ENCODE data around the gene CELSR1.

CELSR1 gene

GRCh38 chr22:46574993-46575910, 37.8 kb upstream of the CELSR1 start:
- Histone ChIP-seq H3K9ac (no peak overlapping the region), H2AFZ (ENCODE audit: low read depth) (no peak overlapping the region)

GRCh38 chr22:46574438-46574992, 37.1 kb upstream of the CELSR1 start:
- no peak overlapping the region for H3K4me2 ChIP-seq
- H2AFZ ChIP-seq (ENCODE audit: low read depth): no peak overlapping the region
- H3K9ac ChIP-seq: no peak overlapping the region
- H3K4me1 ChIP-seq (ENCODE audit: low read depth, poor library complexity, severe bottlenecking): peaks cover 10% of the 10 kb centered on the region
- no peak overlapping the region for H3K27ac ChIP-seq
- no peaks in the 10 kb centered on the region for H3K79me2 ChIP-seq (ENCODE audit: insufficient read depth, low read depth)
- H3K27me3 ChIP-seq (ENCODE audit: insufficient read depth, low read depth): peaks cover 16% of the 10 kb centered on the region; the same call in 1 of the 2 replicates
- TF ChIP-seq CTCF (conservative IDR thresholded peaks at IDR 0.05; ENCODE audit: low read depth, low read length): no peak
- no peaks in the 10 kb centered on the region for H3K36me3 ChIP-seq (ENCODE audit: insufficient read depth)
- no peaks in the 10 kb centered on the region for H4K20me1 ChIP-seq (ENCODE audit: insufficient read depth)
- H3K4me3 ChIP-seq (IDR thresholded peaks at IDR 0.05; ENCODE audit: insufficient read depth, low read depth, low read length): no peak overlapping the region

More at GRCh38 chr22:46574993-46575910, 37.8 kb upstream of the CELSR1 start:
- peaks cover 12% of the 10 kb centered on the region; the same call in 1 of the 2 replicates for H3K27me3 ChIP-seq (ENCODE audit: insufficient read depth, low read depth)
- H3K27ac ChIP-seq: no peak overlapping the region
- TF ChIP-seq CTCF (conservative IDR thresholded peaks at IDR 0.05; ENCODE audit: low read depth, low read length): no peak
- H3K4me1 ChIP-seq (ENCODE audit: low read depth, poor library complexity, severe bottlenecking): peaks cover 10% of the 10 kb centered on the region
- H4K20me1 ChIP-seq (ENCODE audit: insufficient read depth): no peaks in the 10 kb centered on the region
- H3K4me2 ChIP-seq: no peak overlapping the region
- H3K36me3 ChIP-seq (ENCODE audit: insufficient read depth): no peaks in the 10 kb centered on the region
- H3K79me2 ChIP-seq (ENCODE audit: insufficient read depth, low read depth): no peaks in the 10 kb centered on the region
- no peak overlapping the region for H3K4me3 ChIP-seq (IDR thresholded peaks at IDR 0.05; ENCODE audit: insufficient read depth, low read depth, low read length)

GRCh38 chr22:46573781-46574437, 36.5 kb upstream of the CELSR1 start:
- H3K27me3 ChIP-seq (ENCODE audit: insufficient read depth, low read depth): peaks cover 16% of the 10 kb centered on the region; the same call in 1 of the 2 replicates
- no peaks in the 10 kb centered on the region for H4K20me1 ChIP-seq (ENCODE audit: insufficient read depth)
- H3K4me2 ChIP-seq: no peak overlapping the region
- no peak overlapping the region for H3K4me3 ChIP-seq (IDR thresholded peaks at IDR 0.05; ENCODE audit: insufficient read depth, low read depth, low read length)
- no peaks in the 10 kb centered on the region for H3K79me2 ChIP-seq (ENCODE audit: insufficient read depth, low read depth)
- no peaks in the 10 kb centered on the region for H3K36me3 ChIP-seq (ENCODE audit: insufficient read depth)
- H3K27ac ChIP-seq: no peak overlapping the region
- no peak overlapping the region for H3K9ac ChIP-seq
- no peak overlapping the region for H2AFZ ChIP-seq (ENCODE audit: low read depth)
- H3K4me1 ChIP-seq (ENCODE audit: low read depth, poor library complexity, severe bottlenecking): peaks cover 10% of the 10 kb centered on the region
- TF ChIP-seq CTCF (conservative IDR thresholded peaks at IDR 0.05; ENCODE audit: low read depth, low read length): no peak

GRCh38 chr22:46572911-46573780, 35.7 kb upstream of the CELSR1 start:
- Histone ChIP-seq H3K27me3 (ENCODE audit: insufficient read depth, low read depth) (peaks cover 16% of the 10 kb centered on the region; the same call in 1 of the 2 replicates), H3K4me3 (IDR thresholded peaks at IDR 0.05; ENCODE audit: insufficient read depth, low read depth, low read length) (no peak overlapping the region), H3K4me2 (no peak overlapping the region), H3K79me2 (ENCODE audit: insufficient read depth, low read depth) (no peaks in the 10 kb centered on the region), H3K36me3 (ENCODE audit: insufficient read depth) (no peaks in the 10 kb centered on the region), H3K9ac (no peak overlapping the region), H2AFZ (ENCODE audit: low read depth) (no peak overlapping the region), H3K4me1 (ENCODE audit: low read depth, poor library complexity, severe bottlenecking) (peaks cover 8% of the 10 kb centered on the region), H4K20me1 (ENCODE audit: insufficient read depth) (no peaks in the 10 kb centered on the region), H3K27ac (no peak overlapping the region)
- TF ChIP-seq CTCF (conservative IDR thresholded peaks at IDR 0.05; ENCODE audit: low read depth, low read length): no peak
